Measurements from ENCODE around the gene MUC20. TPM values are rescaled to one million over a fixed set of nuclear protein-coding genes. Genes with fewer than 3 reads are reported as not detected.
"Not testable (repeated sequence)": the region's sequence is repeated elsewhere in the genome, so short reads cannot be mapped to it uniquely, and the experiment has no call there.

MUC20 gene
- total RNA-seq, 1 experiment from 2014 or later: not detected

GRCh38 chr3:195680690-195681089 is 40.1 kb upstream of the MUC20 start:
- not testable (repeated sequence) for H3K9ac ChIP-seq (ENCODE audit: extremely low read depth, insufficient read length, low read length); H3K4me1 ChIP-seq (ENCODE audit: insufficient read depth, low read length); H2BK120ac ChIP-seq (ENCODE audit: low read depth, low read length, poor library complexity, severe bottlenecking); H4K5ac ChIP-seq (ENCODE audit: insufficient read length, low read depth, low read length); H4K20me1 ChIP-seq (ENCODE audit: control insufficient read depth, insufficient read depth, insufficient read length); H2AK5ac ChIP-seq (ENCODE audit: insufficient read length, low read length); H3K23me2 ChIP-seq (ENCODE audit: insufficient read length, low read depth, low read length, poor library complexity, severe bottlenecking); H3K18ac ChIP-seq (ENCODE audit: insufficient read length, low read depth, low read length); H2BK5ac ChIP-seq (ENCODE audit: insufficient read length, low read length); H3K79me2 ChIP-seq (ENCODE audit: insufficient read depth, low read length); DNase-seq; H3K23ac ChIP-seq (ENCODE audit: insufficient read length, low read depth, low read length); H2BK20ac ChIP-seq (ENCODE audit: low read depth, low read length, poor library complexity, severe bottlenecking); H3K4me1 Mint-ChIP-seq; H4K91ac ChIP-seq (ENCODE audit: insufficient read length, low read depth, low read length); H3K4ac ChIP-seq (ENCODE audit: low read depth, low read length); H3K27ac ChIP-seq (ENCODE audit: insufficient read length, low read depth, low read length); H3K56ac ChIP-seq (ENCODE audit: insufficient read length, low read depth, low read length); H3K14ac ChIP-seq (ENCODE audit: insufficient read depth, low read length); H2AFZ ChIP-seq (ENCODE audit: low read length); H3K9me3 ChIP-seq (ENCODE audit: control insufficient read depth, low read depth, low read length); H3K4me2 ChIP-seq (ENCODE audit: insufficient read depth, insufficient read length, low read length); H2BK12ac ChIP-seq (ENCODE audit: insufficient read length, low read depth, low read length); H3K27ac Mint-ChIP-seq; H3T11ph ChIP-seq (ENCODE audit: low read length); H3K9me3 Mint-ChIP-seq; H4K8ac ChIP-seq (replicated peaks; ENCODE audit: insufficient read length, low read depth, low read length); H3K27me3 Mint-ChIP-seq (ENCODE audit: low read depth); H3K4me3 Mint-ChIP-seq; H2BK15ac ChIP-seq (ENCODE audit: low read depth, low read length); H3K79me1 ChIP-seq (ENCODE audit: insufficient read depth, low read depth, low read length, poor library complexity, severe bottlenecking); H3K27me3 ChIP-seq (ENCODE audit: insufficient read depth, low read length)
- WGBS (ENCODE audit: extremely low coverage, insufficient read length, low lambda C conversion rate): no CpG with 5 or more reads among the region's 10 CpGs
- peaks cover 39 to 59% (median 54%) of the 10 kb centered on the region in 3 experiments for H3K36me3 Mint-ChIP-seq (ENCODE audit: insufficient read depth in 1 of 3, low read depth in 3 of 3)

DNA sequence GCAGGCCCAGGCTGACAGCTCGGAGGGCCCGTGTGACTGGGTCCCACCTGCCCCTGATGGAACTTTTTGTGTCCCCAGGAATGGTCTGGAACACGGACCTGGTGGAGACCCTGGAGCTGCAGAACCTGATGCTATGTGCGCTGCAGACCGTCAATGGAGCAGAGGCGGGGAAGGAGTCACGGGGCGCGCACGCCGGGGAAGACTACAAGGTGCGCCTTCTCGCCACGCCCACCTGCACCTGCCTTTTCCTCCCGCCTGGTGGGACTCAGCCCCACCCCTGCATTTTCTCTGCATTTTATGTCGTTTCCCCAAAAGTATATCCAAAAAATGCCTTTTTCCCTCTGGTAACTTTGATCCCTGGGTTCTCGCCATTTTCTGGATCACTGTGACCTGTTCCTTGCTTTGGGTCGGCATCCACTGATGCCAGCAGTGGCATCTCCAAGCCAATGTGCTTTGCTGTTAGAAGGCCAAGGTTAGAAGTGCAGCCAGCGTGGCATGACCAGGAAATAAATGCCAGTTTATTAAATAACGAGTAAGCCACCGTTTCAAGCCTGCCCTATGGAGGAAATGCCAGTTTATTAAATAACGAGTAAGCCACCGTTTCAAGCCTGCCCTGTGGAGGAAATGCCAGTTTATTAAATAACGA is 39.2 kb upstream of the MUC20 start:
- not testable (repeated sequence) for H3K4me1 ChIP-seq (ENCODE audit: insufficient read depth, low read length); H3K4me1 Mint-ChIP-seq; H3K27ac Mint-ChIP-seq

More for the DNA sequence above, 39.2 kb upstream of the MUC20 start:
- H3K9me3 ChIP-seq (ENCODE audit: control insufficient read depth, low read depth, low read length); H3T11ph ChIP-seq (ENCODE audit: low read length); H3K23me2 ChIP-seq (ENCODE audit: insufficient read length, low read depth, low read length, poor library complexity, severe bottlenecking); H3K27ac ChIP-seq (ENCODE audit: insufficient read length, low read depth, low read length); DNase-seq; H3K23ac ChIP-seq (ENCODE audit: insufficient read length, low read depth, low read length); H3K27me3 ChIP-seq (ENCODE audit: insufficient read depth, low read length); H3K4me2 ChIP-seq (ENCODE audit: insufficient read depth, insufficient read length, low read length); H2BK5ac ChIP-seq (ENCODE audit: insufficient read length, low read length); H4K91ac ChIP-seq (ENCODE audit: insufficient read length, low read depth, low read length); H2BK120ac ChIP-seq (ENCODE audit: low read depth, low read length, poor library complexity, severe bottlenecking); H3K79me1 ChIP-seq (ENCODE audit: insufficient read depth, low read depth, low read length, poor library complexity, severe bottlenecking); H2AFZ ChIP-seq (ENCODE audit: low read length); H3K56ac ChIP-seq (ENCODE audit: insufficient read length, low read depth, low read length); H3K18ac ChIP-seq (ENCODE audit: insufficient read length, low read depth, low read length); H3K14ac ChIP-seq (ENCODE audit: insufficient read depth, low read length); H4K20me1 ChIP-seq (ENCODE audit: control insufficient read depth, insufficient read depth, insufficient read length); H3K9ac ChIP-seq (ENCODE audit: extremely low read depth, insufficient read length, low read length); H2BK12ac ChIP-seq (ENCODE audit: insufficient read length, low read depth, low read length); H2BK15ac ChIP-seq (ENCODE audit: low read depth, low read length); H4K8ac ChIP-seq (replicated peaks; ENCODE audit: insufficient read length, low read depth, low read length); H4K5ac ChIP-seq (ENCODE audit: insufficient read length, low read depth, low read length); H3K4me3 Mint-ChIP-seq; H3K4ac ChIP-seq (ENCODE audit: low read depth, low read length); H3K79me2 ChIP-seq (ENCODE audit: insufficient read depth, low read length); H3K9me3 Mint-ChIP-seq; H2BK20ac ChIP-seq (ENCODE audit: low read depth, low read length, poor library complexity, severe bottlenecking); H3K27me3 Mint-ChIP-seq (ENCODE audit: low read depth); H2AK5ac ChIP-seq (ENCODE audit: insufficient read length, low read length): not testable (repeated sequence)
- H3K36me3 Mint-ChIP-seq (ENCODE audit: insufficient read depth in 1 of 3, low read depth in 3 of 3): peaks cover 45 to 64% (median 60%) of the 10 kb centered on the region in 3 experiments
- no CpG with 5 or more reads among the region's 24 CpGs for WGBS (ENCODE audit: extremely low coverage, insufficient read length, low lambda C conversion rate)

All from H9 (cell line).